Midbrain (tissue), 1 donor: ENCODE measurements around the gene CDH5.

Experiments
- DNase-seq: peaks from one replicate; lab custom pipeline; 2025; lab: John Stamatoyannopoulos, UW

CDH5 gene

DNA sequence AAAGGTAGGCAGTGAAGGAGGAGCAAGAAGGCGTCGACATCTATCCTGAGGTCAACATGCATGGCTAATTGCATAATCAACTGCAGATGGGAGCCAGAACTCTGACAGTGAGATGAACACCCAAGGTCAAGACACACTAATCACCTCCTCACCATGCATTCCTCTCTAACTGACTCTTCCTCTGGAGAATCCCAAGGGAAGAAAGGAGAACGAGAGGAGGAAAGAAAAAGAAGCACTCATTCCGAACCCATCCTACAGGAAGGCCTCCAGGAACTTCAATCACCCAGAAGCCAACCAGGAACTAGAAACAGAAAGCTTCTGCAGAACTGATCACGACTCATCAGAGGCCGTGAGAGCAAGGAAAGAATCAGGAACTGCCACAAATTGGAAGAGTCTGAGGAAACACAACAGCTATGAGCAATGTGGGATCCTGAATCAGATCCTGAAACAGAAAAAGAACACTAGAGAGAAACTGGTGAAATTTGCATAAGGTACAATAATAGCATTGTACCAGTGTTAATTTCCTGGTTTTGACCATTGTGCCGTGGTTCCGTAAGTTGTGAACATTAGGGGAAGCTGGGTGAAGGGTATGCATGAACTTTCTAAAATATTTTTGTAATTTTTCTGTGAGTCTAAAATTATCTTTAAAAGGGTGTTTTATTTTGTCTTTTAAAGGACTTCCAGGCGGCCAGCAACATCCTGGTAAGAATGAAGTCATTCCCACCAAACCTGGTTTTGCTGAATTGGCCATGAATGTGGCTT is 50.6 kb downstream of the CDH5 start:
- DNase-seq: no peak

- DNase-seq: no peak
Observed at GRCh38 chr16:66418165-66418962, 51.9 kb downstream of the CDH5 start.

DNA sequence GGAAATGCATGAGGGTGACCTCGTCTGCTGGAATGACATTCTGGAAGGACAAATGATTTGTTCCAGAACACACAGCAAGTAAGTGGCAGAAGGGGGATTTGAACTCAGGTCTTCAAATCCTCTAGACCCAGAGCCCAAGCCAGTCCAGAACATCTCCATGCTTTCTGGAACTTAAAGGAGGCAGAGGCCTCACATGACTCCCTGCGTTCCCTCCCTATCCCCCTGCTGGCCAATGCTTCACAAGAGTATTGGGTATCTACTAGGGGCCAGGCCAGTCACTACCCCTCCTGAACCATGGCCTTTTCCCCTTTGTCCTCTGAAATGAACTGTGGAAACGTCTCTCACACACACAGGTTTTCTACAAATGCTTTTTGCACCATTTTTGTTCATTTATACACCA is 53.0 kb downstream of the CDH5 start:
- DNase-seq: no peak

DNA sequence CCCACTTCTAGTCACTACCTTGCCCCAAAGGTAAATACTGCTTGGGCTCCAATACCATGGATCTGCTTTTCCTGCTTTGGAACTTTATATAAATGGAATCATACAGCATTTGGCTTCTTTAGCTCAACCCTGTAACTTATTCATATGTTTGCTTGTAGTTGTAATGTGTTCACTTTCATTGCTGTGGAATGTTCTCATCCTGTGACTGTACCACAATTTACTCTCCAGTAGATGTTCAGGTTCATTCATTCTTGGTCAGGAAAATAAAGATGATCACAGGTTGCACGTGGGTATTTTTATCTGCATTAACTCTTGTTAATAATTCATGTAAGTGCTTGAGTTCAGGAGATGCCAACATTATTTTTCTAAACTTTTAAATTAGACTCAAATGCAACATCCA is 53.9 kb downstream of the CDH5 start:
- DNase-seq: no peak

- no peak for DNase-seq
Observed at GRCh38 chr16:66421891-66422290, 55.4 kb downstream of the CDH5 start.

DNA sequence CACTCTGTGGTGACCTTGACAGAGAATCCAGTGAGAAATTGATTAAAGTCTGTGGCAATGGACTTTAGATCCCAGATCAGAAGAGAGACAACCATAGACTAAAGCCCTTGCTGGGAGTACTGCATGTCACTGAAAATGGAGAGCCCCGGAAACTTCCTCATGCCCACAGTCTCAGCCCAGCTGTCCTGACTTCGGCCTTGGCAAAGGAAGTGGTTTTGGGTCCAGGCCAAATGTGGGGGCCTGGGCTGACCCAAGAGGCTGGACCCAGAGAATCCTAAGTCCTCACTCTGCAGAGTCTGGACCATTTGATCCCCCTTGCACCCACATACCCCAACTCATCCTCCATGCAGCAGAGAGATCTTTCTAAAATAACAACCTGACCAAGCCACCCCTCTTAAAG is 55.9 kb downstream of the CDH5 start:
- DNase-seq: no peak

DNA sequence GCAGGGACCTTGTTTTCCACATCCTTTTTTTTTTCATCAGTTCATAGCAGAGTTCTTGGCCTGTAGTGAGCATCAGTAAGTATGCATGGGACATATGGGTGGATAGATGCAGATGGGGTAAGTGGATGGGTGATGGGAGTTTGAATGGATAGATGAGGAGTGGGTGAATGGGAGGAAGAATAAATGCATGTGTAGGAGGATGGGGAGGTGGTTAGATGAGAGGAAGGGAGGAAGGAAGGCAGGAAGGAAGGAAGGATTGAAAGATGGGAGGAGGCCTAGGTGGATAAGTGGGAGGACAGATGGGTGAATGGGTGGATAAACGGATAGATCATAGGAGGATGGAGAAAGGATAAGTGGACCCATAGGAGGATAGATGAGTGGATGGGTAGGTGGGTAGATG is 56.7 kb downstream of the CDH5 start:
- no peak for DNase-seq

- DNase-seq: no peak
Observed at GRCh38 chr16:66425651-66426050, 59.2 kb downstream of the CDH5 start.

- DNase-seq: no peak
Observed at GRCh38 chr16:66426112-66427035, 59.9 kb downstream of the CDH5 start.

DNA sequence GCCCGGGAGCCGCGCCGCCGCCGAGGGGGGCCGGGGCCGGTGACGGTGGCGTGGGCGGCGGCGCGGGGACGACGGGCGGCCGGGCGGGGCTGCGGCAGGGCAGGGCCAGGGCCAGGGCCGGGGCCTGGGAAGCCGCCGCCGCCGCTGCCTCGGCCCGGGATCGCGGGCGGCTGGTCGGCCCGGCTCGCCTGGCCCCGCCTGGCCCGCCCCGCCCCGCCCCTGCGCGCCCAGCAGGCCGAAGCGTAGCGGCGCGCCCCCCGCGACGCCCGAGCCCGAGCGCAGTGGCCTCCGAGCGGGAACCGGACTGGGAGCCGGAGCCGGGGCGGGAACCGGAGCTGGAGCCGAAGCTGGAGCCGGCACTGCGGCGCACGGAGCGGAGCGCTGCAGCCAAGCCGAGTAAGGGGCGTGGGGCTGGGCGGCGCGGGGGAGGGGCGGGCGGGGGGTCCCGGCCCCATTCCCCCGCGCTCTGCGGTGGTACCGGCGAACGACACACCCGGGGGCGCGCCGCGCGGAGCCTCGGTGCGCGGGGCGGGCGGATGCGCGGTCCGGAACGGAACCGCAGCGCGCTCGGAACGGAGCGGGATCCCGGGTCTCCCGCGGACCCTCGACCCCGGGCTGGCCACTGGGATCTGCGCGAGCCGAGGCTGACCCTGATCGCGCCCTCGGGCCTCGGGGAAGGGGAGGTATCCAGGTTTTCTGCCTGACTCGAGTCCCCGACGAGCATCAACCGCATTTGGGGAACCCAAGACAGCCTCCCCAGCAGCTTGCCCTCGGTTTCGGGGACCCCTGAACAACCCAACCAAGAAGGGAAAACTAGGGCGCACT is 60.8 kb downstream of the CDH5 start, which contains the start of gene BEAN1:
Gene BEAN1 (plus strand): TSS at position 260 of the 825 bp plus-strand sequence. CDS start 10,382 bp downstream, outside the sequence.
- DNase-seq: no peak

GRCh38 chr16:66427871-66428681 is 61.6 kb downstream of the CDH5 start:
- no peak for DNase-seq

- DNase-seq: no peak
Observed at GRCh38 chr16:66428682-66429251, 62.3 kb downstream of the CDH5 start.

GRCh38 chr16:66429290-66429962 is 62.9 kb downstream of the CDH5 start:
- DNase-seq: no peak

DNA sequence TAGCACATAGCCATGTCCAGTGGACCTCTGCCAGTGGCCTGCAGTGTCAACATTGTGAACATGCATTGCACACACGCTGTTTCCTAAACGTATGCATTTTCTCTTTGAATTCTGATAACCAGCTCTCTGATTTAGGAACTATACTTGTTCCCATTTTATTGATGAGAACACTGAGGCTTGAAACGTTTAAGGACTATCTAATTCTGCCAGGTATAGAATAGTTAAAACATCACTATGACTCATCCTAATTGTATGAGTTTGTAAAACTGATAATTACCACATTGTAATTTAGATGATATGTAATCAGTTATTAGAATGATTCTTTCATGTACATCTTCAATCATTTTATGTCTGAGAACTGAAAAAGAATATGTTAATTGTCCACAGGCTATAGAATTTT is 63.7 kb downstream of the CDH5 start:
- DNase-seq: no peak

DNA sequence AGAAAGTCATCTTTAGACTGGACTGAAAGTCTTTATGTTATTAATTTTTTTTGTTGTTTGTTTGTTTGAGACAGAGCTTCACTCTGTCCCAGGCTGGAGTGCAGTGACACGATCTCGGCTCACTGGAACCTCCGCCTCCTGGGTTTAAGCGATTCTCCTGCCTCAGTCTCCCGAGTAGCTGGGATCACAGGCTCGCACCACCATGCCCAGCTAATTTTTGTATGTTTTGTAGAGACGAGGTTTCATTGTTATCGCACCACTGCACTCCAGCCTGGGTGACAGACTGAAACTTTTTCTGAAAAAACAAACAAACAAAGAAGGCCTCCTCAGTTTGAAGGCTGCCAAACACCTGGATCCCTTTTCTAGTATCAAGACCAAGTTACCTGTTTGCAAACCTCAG is 65.3 kb downstream of the CDH5 start:
- no peak for DNase-seq

GRCh38 chr16:66432429-66432828 is 65.9 kb downstream of the CDH5 start:
- DNase-seq: no peak

DNA sequence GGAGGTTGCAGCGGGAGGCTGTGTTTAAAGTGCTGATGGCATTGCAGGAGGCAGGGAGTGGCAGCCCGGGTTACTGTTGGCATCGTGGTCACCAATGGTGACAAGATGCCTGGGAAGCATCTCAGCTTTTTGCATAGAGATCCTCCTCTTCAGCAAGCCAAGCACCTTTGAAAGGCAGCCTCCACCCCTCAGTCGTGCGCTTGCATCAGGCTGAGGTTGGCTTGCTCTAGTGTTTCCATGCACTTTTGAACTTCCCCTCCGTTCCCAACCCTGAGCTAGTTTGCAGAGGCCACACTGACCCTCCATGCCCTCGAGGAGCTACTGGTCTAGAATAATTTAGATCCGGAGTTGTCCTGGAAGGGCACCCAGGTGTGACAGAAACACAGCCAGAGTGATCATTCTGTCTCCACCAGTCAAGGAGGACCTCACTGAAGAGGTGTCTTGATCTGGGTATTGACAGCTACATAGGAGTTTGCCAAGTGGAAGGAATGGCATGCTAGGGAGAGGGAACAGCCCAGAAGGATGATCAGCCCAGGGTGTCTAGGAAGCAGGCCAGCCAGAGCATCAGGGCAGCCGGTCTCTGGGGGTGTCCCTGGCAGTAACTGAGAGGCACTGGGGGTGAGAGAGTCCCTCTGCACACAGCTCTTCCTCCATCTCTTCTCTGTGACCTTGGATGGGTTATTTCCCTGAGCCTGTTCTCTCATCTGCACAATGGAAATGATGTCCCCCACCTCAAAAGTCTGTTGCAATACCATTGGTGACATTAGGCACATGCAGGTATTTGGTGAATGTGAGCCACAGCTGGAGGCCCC is 68.3 kb downstream of the CDH5 start:
- no peak for DNase-seq

GRCh38 chr16:66435896-66436295 is 69.4 kb downstream of the CDH5 start:
- no peak for DNase-seq
